SHP77 treated with DMSO at 0.1 percent for 48 hours (cell line): ENCODE results near the gene ELF3.
"Not testable (repeated sequence)": the region's sequence is repeated elsewhere in the genome, so short reads cannot be mapped to it uniquely, and the experiment has no call there.

Source experiments
- DNase-seq: peaks from one replicate; lab custom pipeline; 2025; lab: John Stamatoyannopoulos, UW

Gene ELF3

DNA sequence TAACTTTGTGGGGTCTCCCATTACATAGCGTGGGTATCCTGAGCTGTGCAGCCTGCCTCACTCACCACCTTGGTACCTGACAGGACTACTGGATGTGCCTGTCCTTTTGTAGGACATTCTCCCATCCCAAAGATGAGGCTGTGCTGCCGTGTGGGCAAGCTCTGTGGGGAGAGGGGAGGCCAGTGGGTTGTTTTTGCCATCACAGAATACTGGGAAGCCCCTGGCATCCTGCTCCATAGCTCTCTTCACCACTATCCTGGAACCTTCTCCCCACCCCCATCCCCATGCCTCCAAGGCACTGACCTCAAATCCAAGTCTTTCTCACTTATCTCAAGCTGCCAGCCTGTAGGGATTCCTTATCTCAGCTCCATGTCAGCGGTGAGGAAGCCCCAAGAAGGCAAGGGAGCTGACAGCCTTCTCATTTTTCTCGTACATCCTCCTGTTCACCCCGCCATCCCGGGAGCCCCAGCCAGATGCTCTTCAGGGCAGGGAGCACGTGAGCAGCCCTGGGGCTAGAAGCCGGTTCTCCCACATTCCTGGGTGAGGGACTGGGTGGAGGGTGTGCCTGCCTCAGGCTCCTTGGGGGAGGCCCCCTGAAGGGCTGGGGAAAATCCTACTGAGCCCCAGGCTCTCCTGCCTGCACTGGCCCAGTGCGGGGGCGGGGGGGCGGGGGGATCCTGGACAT, 2.4 kb upstream of the ELF3 start:
- DNase-seq: no peak

DNA sequence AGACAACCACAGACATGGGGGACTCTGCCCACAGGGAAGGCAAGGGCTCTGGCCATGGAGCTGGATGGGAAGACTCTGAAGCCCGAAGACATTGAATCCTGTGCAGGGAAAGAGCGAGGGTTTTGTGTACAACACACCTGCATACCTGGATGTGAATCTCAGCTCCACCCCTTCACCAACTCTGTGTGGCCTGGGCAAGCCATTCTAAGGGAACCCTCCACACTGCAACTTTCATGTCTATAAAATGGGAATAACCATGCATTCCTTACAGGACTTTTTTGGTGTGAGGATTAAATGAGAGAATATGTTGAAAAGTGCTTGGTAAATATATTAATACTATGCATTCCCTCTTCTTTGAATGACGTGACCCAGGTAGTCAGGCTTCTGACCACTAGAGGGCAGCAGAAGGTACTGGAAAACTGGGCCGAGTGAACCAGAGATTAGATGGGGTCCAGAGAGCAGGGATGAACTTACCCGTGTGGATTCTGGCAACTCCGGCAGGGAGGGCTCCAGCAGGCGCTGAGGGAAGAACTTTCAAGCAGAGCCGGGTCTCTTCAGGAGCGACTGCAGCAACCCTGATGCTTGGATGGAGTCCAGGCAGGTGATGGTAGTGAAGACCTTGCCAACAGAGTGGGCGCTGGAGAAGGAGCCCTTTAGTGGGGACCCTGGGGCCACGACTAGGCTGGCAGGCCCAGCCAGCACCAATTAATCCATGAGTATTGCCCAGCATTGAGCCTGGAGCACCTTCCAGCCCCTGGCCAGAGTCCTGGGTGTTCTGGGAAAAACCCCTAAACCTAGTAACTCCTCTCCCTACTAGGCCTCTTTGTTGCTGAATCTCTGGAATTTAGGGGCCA, 834 bp upstream of the ELF3 start:
- DNase-seq: peak; percentile 71

DNA sequence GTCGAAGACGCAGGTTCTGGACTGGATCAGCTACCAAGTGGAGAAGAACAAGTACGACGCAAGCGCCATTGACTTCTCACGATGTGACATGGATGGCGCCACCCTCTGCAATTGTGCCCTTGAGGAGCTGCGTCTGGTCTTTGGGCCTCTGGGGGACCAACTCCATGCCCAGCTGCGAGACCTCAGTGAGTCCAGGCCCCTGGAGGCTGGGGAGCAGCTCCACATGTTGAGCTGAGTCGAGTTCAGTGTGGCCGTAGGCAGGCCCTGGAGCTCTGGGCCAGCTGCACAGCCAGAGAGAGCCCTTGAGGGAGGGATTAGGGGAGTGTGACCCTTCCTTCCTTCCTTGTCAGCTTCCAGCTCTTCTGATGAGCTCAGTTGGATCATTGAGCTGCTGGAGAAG, 1.6 kb downstream of the ELF3 start:
- DNase-seq: no peak

DNA sequence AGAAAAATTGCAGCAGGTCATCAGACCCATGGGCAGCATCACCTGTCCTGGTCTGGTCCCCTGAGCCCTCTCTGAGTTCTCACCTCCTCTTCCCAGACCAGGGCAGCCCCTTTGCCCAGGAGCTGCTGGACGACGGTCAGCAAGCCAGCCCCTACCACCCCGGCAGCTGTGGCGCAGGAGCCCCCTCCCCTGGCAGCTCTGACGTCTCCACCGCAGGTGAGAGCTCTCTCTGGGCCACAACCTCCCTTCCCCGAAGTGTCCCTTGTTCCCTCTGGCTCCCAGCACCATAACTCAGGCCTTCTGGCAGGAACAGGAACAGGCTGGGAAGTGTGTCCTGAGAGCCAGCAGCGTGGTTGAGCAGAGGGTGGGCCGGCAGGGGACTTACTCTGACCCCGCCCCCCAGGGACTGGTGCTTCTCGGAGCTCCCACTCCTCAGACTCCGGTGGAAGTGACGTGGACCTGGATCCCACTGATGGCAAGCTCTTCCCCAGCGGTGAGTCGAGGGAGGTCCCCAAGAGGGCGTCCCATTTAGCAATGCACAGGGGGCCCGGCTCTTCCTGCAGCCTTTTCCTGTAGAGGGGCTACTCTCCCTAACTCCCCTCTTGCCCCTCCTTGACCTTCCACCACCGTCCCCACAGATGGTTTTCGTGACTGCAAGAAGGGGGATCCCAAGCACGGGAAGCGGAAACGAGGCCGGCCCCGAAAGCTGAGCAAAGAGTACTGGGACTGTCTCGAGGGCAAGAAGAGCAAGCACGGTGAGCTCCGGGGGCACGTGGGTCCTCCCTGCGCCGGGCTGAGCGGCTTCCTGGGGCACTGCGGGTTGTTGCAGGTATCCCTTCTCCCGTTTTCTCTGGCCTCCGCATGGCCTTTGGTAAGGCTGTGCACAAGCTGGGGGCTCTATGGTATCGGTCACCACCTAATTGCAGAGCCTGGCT, 2.4 kb downstream of the ELF3 start:
- DNase-seq: no peak

DNA sequence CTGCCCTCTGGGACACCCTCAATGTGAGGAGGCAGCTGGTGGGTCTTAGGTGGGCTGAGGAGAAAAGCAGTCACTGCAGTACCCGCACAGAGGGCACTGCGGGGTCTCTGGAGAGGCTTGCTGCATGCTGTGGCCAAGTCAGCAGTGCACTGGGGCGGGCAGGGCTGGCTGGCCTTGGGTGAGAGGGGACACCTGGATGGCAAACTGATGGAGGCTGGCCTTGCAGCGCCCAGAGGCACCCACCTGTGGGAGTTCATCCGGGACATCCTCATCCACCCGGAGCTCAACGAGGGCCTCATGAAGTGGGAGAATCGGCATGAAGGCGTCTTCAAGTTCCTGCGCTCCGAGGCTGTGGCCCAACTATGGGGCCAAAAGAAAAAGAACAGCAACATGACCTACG, 3.2 kb downstream of the ELF3 start:
- DNase-seq: no peak

- DNase-seq: no peak
Observed at GRCh38 chr1:202014060-202014459, 3.7 kb downstream of the ELF3 start.

- DNase-seq: no peak
Observed at GRCh38 chr1:202014915-202015661, 4.7 kb downstream of the ELF3 start.

- no peak for DNase-seq
Observed at GRCh38 chr1:202015662-202015937, 5.2 kb downstream of the ELF3 start.

- no peak for DNase-seq
Observed at GRCh38 chr1:202016022-202016810, 5.8 kb downstream of the ELF3 start.

GRCh38 chr1:202016811-202017748, 6.7 kb downstream of the ELF3 start:
- DNase-seq: no peak

- DNase-seq: no peak
Observed at GRCh38 chr1:202017749-202018467, 7.5 kb downstream of the ELF3 start.

GRCh38 chr1:202018468-202019234, 8.3 kb downstream of the ELF3 start:
- DNase-seq: peak; percentile 66

- DNase-seq: not testable (repeated sequence)
Observed at GRCh38 chr1:202019235-202019558, 8.8 kb downstream of the ELF3 start.

DNA sequence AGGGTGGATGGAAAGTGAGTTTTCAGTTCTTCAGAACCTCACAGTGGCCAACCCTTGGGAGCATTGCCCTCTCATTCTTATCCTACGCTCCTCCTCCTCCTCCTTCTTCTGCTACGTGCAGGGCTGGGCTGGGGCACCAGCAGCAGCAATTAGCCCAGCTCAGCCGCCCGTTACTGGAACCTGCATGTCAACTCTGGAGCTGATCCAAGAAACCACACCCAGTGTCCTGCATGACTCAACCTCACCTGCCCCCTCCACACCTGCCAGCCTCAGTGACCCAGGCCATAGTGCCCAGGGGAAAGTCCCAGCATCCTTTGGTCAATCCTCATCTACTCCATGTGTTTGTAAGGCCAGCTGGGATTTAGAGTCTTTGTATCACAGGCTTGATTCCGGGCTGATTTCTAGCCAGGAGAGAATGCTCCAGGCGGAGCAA, 12.6 kb downstream of the ELF3 start:
- DNase-seq: peak; percentile 84

DNA sequence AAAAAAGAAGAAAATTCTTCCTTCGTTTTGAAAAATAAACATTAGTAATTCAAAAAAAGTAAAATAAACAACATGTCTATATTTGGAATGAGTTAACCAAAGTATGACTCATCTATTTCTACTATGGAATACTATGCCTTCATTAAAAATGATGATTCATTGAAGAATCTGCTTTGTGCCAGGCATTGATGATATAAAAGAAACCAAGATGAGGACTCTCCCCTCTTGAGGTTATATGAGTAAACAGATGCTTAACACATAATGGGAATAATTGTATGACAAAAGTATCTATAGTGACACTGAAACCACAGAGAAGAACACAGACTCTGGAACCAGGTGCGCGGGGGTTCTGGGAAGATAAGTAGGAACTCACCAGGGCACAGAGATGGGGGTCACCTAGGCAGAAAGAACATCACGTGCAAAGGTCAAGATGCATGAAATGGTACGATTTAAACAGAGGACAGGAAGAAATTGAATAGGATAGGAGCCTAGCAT, 18.8 kb downstream of the ELF3 start:
- peak; percentile 22 for DNase-seq

GRCh38 chr1:202029727-202030126, 19.3 kb downstream of the ELF3 start:
- DNase-seq: no peak

DNA sequence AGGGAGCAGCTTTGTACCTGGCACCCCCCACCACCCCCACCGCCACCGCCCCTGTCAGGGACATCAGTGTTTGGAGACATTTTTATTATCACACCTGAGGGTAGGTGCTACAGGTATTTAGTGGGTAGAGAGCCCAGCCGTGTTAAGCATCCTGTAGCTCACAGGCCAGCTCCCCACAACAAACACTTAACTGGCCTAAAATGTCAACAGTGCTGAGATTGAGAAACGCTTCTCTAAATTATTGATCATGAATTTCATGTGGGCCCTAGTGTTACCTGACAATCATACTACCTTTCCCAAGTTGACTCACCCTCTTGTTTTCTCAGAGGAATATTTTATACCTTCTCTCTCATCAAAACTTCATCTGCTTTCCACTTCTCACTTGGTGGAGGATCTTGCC, 21.4 kb downstream of the ELF3 start:
- DNase-seq: no peak

DNA sequence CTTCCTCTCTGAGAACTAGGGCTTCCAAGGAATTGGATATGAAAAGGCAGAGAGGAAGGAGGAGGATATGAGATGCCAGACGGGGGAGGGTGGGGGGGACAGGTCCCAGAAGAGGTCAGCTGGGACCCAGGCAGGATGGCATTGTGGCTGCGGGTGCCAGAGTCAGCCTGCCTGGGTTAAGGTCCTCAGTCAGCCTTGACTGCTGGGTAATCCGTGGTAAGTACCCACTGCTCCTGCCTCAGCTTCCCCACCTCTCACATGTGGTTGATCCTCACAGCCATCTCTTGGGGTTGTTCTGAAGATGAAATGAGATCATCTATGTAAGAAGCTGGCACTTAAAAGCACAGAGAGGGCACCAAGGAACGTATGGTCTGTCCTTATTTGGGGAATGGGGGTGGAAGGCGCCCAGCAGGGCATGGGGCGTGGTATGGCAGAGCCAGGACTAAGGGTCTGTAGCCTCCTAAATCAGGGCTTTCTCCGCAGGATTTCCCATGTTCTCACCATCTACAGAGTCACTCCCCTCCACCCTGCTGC, 23.8 kb downstream of the ELF3 start:
- no peak for DNase-seq
